HG03565 (cell line): ENCODE data around the gene KCNA2.

Experiments used
- ATAC-seq: cut with Tn5 transposase; IDR thresholded peaks from one replicate; pipeline ENCODE4 v1.9.1; 2021; ENCODE audit warnings: mild to moderate bottlenecking, moderate library complexity; ENCODE audit not compliant: unreplicated experiment

The KCNA2 gene

DNA sequence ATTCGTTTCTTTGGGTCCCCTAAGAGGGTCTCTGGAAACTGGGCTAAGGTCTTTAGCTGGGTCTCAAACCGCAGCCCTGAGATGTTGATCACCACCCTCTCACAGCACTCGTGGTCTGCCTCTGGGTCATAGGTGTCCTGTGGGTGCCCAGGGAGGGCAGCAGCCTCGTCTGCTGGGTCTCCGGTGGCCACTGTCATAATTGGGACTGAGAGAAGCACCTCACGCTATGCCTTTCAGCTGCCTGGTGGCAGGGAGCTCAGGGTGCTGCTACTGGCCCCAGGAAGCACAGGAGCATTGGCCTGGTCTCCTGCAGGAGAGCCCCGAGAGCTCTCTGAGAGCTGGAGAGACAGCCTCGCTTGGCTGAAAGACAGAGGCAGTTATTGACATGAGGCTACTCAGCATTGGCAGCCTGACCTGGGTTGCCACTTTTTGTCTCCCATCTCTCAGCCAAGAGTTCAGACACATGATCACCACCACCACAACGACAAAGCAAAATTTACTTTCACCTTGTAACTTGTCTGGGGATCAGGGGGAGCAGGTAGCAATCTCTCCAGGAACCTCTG, 1.5 kb downstream of the KCNA2 start:
- no peak for ATAC-seq

- no peak for ATAC-seq
These were observed 3.1 kb downstream of the KCNA2 start for GRCh38 chr1:110603058-110603457.

DNA sequence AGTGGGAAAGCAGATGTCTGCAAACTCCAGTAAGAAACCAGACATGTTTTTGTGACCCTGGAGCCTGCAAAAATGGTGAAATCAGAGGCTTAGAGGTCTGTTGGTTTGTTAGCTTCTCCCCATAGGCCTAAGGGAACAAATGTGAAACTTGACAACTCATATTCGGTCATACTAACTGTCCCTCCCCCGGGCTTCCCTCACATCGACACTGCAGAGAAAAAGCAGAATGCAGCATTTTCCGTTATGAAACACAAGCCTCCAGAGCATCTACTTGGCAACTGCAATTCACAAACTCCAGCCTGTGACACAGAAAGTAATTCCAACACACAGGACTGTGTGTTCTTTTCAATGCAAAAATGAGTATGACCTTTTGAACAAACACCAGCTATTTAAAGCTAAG, 3.7 kb downstream of the KCNA2 start:
- no peak for ATAC-seq

DNA sequence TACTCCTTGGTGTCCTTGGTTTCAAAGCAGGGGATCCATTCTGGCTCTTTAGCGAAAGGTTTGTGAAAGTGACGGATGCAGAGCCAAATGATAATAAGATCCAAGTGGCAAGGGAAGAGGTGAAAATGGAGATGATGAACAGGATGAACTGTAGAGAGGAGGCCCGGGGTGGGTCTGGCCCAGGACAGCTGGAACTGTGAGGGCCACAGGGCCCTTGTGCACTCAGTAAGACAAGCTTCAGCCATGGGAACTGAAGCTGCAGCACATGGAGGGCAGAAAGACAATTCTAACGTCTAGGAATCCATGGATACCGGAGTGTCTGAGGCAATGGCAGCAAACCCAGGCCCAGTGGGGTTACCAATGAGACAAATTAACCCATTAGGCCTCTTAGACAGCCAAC, 4.8 kb downstream of the KCNA2 start:
- no peak for ATAC-seq

GRCh38 chr1:110600716-110601115, 5.4 kb downstream of the KCNA2 start:
- ATAC-seq = no peak

GRCh38 chr1:110597966-110598365, 8.2 kb downstream of the KCNA2 start:
- ATAC-seq = no peak

- no peak for ATAC-seq
These were observed 9.8 kb downstream of the KCNA2 start for GRCh38 chr1:110596312-110596711.

DNA sequence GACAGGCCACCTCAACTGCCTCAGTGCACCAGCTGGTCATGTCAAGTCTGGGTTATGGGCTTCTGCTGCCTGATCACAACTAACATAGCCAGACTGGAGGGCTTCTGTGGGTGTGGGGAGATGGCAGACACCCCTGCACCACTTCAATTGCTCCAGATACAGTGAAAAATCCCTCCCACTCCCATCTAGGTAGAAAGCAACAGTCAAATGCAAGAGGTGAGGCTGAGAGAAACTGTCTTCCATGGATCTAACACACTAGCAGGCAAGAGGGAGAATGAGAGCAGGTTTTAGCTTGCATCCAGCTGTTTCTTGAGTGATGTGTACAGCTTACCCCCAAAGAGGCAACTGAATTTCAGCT, 10.8 kb downstream of the KCNA2 start:
- ATAC-seq = no peak

GRCh38 chr1:110594456-110595352, 11.5 kb downstream of the KCNA2 start:
- no peak for ATAC-seq

DNA sequence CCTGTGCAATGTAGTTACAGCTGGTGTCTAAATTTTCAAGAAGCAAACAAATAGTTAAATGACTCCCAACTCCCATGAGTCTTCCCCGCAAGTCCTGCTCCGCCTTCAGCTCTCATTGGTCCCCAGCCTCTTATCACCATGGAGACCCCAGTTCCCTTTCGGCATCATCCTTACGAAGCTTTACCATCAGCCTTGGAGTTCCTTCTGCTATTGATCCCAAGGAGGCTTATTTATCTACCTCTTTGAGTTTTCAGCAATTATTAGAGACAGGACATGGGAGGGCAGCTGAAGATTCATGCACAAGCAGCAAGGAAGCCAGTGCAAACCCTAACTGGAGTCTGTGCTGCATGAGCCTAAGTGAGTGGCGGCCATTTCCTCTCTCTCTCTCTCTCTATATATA, 12.3 kb downstream of the KCNA2 start:
- ATAC-seq = no peak

DNA sequence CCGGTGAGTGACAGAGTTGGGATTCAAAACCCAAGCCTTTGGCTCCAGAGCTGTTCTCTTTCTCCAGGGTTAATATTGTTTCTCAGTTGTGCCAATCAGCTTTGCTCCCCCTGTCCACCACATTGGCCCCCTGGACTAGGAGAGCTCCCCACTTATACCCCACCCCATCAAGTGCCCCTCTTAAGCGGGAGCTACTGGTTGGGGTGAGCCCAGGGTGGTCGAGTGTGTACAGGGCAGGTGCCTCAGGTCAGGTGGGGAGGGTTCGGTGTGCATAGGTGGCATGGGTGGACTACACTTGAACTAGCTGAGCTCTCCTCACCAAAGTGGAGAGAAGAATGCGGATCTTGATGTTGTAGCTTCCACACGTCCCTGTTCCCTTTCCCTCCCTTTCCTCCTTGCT, 14.2 kb downstream of the KCNA2 start:
- ATAC-seq = no peak

GRCh38 chr1:110588991-110589390, 17.2 kb downstream of the KCNA2 start:
- no peak for ATAC-seq

- no peak for ATAC-seq
These were observed 17.7 kb downstream of the KCNA2 start for GRCh38 chr1:110588486-110588885.

- ATAC-seq = no peak
These were observed 18.3 kb downstream of the KCNA2 start for GRCh38 chr1:110587906-110588305.

- no peak for ATAC-seq
These were observed 20.7 kb downstream of the KCNA2 start for GRCh38 chr1:110585481-110585880.

- no peak for ATAC-seq
These were observed 22.1 kb downstream of the KCNA2 start for GRCh38 chr1:110584045-110584444.

GRCh38 chr1:110583505-110583904, 22.7 kb downstream of the KCNA2 start:
- ATAC-seq = no peak

DNA sequence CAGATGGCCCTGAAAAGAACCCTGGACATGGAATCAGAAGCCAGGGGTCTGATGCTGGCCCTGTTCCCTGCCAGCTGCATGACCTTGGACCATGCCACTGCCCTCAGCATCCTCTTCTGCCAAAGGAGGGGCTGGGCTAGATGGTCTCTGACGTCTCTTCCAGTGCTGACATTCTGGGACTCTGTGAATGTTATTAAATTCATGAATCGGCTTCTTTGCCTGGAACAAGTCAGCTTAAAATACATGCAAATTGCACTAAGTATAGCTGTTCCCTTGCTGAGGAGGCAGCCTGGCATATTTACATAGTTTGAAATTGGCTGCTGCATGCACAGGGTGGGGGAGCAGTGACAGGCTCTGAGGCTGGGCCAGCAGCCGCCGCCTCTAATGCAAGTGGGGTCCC, 23.8 kb downstream of the KCNA2 start:
- no peak for ATAC-seq

DNA sequence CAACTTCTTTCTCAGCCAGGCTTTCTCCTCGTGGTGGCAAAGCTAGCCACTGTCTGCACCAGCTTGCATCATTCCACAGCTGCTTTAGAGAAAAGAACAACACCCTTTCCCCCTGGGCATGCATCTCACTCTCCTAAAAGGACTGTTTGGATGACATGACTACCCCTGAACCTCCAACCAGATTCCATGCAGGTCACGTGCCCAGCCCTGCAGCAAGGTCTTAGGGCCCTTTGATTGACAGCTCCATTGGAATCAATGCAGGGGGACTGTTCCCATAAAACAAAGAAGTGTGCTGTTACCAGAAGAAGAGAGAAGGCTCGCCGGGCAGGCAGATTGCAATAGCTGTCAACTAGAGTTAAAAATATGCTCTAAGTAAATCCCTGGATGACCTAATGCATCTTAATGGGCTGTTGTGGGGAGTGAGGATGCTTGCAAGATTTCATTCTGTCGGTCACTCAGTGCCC, 24.4 kb downstream of the KCNA2 start:
- no peak for ATAC-seq

- ATAC-seq = no peak
These were observed 25.9 kb downstream of the KCNA2 start for GRCh38 chr1:110580244-110580643.

DNA sequence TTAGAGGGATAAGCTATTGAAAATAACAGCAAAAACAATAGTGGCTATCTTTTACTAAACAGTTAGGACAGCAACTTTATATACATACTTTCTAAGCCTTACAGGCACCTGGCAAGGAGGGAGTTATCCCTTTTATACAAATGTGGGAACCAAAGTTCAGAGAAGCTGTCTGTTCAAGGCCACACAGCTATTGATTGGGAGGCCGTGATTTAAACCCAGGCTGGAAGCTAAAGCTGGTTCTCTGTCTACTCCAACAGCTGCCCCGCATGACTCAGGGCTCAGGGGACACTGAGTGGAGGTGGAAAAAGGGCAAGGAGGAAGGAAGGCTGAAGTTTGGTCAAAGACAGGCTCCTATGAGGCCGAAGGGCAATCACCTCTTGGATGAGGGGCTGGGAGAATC, 26.7 kb downstream of the KCNA2 start:
- no peak for ATAC-seq

DNA sequence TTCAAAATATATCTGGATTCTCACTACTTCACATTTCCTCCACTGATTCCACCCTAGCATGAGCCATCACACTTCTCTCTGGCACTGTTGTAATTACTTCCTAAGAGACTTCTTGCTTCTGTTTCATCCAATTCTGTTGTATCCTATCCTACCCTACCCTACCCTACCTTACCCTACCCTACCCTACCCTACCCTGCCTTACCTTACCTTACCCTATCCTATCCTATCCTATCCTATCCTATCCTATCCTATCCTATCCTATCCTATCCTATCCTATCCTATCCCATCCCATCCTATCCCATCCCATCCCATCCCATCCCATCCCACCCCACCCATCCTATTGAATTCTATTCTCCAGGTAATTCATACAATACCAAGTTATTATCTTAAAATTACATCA, 29.7 kb downstream of the KCNA2 start:
- no peak for ATAC-seq

DNA sequence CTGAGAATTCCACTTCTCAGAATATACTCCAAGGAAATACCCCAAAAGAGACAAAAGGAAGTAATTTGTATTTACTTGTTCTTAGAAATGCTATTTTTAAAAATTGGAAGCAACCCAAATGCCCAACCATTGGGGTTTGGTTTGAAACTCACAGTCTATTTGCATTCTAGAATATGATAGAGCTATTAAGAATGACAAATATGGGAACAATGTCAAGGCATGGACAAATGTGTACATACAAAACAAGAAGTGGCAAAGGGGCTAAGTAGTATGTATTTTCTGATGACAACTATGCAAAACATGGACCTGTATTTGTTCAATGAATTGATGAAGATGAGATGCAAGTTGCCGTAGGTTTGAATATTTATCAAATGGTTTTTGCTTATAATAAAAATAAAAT, 32.8 kb downstream of the KCNA2 start:
- no peak for ATAC-seq
